ENCODE data around the gene CREBL2. TPM values are rescaled to one million over a fixed set of nuclear protein-coding genes. Genes with fewer than 3 reads are reported as not detected.
"Not testable (repeated sequence)": the region's sequence is repeated elsewhere in the genome, so short reads cannot be mapped to it uniquely, and the experiment has no call there.

CREBL2 gene
- total RNA-seq, 1 donor from 2014 or later = 31.9 TPM

DNA sequence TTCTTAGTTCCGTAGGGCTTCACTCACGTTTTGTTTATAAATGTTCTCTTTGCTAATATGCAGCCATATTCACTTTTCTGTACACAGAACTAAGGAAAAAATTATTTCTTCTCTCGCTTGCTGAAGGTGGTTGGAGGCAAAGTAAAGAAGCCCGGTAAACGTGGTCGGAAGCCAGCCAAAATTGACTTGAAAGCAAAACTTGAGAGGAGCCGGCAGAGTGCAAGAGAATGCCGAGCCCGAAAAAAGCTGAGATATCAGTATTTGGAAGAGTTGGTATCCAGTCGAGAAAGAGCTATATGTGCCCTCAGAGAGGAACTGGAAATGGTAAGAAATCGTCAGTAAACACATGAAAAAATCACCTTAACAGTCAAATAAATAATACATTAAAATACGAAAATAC, 24.0 kb downstream of the CREBL2 start:
- TF ChIP-seq, protein P1, sequence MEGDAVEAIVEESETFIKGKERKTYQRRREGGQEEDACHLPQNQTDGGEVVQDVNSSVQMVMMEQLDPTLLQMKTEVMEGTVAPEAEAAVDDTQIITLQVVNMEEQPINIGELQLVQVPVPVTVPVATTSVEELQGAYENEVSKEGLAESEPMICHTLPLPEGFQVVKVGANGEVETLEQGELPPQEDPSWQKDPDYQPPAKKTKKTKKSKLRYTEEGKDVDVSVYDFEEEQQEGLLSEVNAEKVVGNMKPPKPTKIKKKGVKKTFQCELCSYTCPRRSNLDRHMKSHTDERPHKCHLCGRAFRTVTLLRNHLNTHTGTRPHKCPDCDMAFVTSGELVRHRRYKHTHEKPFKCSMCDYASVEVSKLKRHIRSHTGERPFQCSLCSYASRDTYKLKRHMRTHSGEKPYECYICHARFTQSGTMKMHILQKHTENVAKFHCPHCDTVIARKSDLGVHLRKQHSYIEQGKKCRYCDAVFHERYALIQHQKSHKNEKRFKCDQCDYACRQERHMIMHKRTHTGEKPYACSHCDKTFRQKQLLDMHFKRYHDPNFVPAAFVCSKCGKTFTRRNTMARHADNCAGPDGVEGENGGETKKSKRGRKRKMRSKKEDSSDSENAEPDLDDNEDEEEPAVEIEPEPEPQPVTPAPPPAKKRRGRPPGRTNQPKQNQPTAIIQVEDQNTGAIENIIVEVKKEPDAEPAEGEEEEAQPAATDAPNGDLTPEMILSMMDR (IDR thresholded peaks at IDR 0.05; ENCODE audit: partially characterized antibody, unreplicated experiment) = no peak
- Mint-ChIP-seq H3K36me3 (ENCODE audit: unreplicated experiment) (peaks cover 14% of the 10 kb centered on the region), H3K27me3 (ENCODE audit: unreplicated experiment) (peaks cover 5% of the 10 kb centered on the region), H3K9me3 (ENCODE audit: unreplicated experiment) (peaks cover 7% of the 10 kb centered on the region), H3K27ac (ENCODE audit: unreplicated experiment) (no peak overlapping the region), H3K4me3 (ENCODE audit: unreplicated experiment) (no peak overlapping the region), H3K4me1 (ENCODE audit: low read depth, unreplicated experiment) (peaks cover 6% of the 10 kb centered on the region)
- no peak for DNase-seq

DNA sequence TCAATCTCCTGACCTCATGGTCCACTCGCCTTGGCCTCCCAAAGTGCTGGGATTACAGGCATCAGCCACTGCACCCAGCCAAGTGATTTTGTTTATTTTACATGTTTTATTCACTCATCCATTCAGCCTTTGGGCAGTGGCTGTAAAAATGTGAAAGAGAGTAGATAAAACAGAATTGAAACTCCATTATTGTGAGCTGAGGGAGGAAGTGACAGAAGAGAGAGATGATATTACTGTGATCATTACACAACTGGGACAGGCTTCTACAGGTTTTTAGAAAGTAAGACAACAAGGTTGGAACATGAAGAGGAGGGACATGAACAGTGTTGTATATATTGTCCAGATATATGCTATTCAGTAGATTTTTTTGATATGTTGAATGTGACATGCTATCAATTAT, 25.0 kb downstream of the CREBL2 start:
- peaks cover 5% of the 10 kb centered on the region for H3K27me3 Mint-ChIP-seq (ENCODE audit: unreplicated experiment)
- H3K27ac Mint-ChIP-seq (ENCODE audit: unreplicated experiment) = no peak overlapping the region
- DNase-seq = no peak
- TF ChIP-seq, protein P1 (IDR thresholded peaks at IDR 0.05; ENCODE audit: partially characterized antibody, unreplicated experiment) = no peak
- peaks cover 17% of the 10 kb centered on the region for H3K36me3 Mint-ChIP-seq (ENCODE audit: unreplicated experiment)
- no peaks in the 10 kb centered on the region for H3K4me1 Mint-ChIP-seq (ENCODE audit: low read depth, unreplicated experiment)
- peaks cover 7% of the 10 kb centered on the region for H3K9me3 Mint-ChIP-seq (ENCODE audit: unreplicated experiment)
- no peak overlapping the region for H3K4me3 Mint-ChIP-seq (ENCODE audit: unreplicated experiment)

DNA sequence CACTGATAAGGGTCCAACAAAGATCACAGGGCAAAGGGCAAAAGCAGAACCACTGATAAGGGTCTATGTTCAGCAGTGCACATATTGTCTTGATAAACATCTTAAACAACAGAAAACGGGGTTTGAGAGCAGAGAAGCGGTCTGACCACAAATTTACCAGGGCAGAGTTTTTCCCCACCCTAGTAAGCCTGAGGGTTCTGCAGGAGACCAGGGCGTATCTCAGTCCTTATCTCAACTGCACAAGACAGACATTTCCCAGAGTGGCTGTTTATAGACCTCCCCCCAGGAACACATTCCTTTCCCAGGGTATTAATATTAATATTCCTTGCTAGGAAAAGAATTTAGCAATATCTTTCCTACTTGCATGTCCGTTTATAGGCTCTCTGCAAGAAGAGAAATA, 28.3 kb downstream of the CREBL2 start:
- not testable (repeated sequence) for H3K4me3 Mint-ChIP-seq (ENCODE audit: unreplicated experiment); H3K4me1 Mint-ChIP-seq (ENCODE audit: low read depth, unreplicated experiment); H3K9me3 Mint-ChIP-seq (ENCODE audit: unreplicated experiment); H3K27me3 Mint-ChIP-seq (ENCODE audit: unreplicated experiment); DNase-seq; H3K27ac Mint-ChIP-seq (ENCODE audit: unreplicated experiment)
- H3K36me3 Mint-ChIP-seq (ENCODE audit: unreplicated experiment) = peaks cover 17% of the 10 kb centered on the region

DNA sequence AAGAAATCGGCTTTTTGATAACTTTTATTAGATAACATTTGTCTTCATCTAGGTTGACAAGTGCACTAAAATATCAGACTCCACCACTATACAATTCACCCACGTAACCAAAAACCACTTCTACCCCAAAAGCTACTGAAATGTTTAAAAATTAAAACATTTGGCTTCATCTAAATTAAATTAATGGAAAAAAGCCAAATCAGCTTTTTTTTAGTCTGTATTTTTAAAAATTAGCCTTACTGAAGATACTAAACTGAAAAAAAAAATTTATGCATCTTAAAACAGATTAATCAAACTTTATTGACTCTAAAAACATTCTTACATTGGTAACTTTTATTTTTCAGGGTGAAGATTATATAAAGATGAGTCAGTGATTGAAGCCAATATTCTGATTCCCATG, 30.0 kb downstream of the CREBL2 start:
- TF ChIP-seq, protein P1 (IDR thresholded peaks at IDR 0.05; ENCODE audit: partially characterized antibody, unreplicated experiment) = no peak
- Mint-ChIP-seq H3K36me3 (ENCODE audit: unreplicated experiment) (peaks cover 18% of the 10 kb centered on the region), H3K9me3 (ENCODE audit: unreplicated experiment) (peaks cover 8% of the 10 kb centered on the region), H3K27ac (ENCODE audit: unreplicated experiment) (no peak overlapping the region), H3K27me3 (ENCODE audit: unreplicated experiment) (peaks cover 5% of the 10 kb centered on the region), H3K4me1 (ENCODE audit: low read depth, unreplicated experiment) (no peaks in the 10 kb centered on the region), H3K4me3 (ENCODE audit: unreplicated experiment) (no peak overlapping the region)
- no peak for DNase-seq

DNA sequence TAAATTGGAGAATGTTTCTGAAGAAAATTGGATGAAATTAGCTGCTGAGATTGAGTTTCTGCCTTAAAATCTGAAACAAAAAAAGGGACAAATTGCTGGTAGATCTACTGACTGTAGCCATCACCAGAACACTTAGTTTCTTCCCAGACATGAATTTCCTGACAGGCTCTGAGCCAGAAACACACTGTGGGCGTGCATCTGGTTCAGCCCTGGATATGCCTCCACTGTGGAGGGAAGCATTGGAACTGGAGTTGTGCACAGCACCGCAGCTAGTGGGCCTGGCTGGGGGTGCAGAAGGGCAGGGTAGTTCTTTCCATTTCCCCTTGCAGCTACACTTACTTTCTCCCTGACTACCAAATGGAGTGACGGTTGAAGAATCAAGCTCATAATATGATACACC, 31.2 kb downstream of the CREBL2 start:
- no peak overlapping the region for H3K27ac Mint-ChIP-seq (ENCODE audit: unreplicated experiment)
- TF ChIP-seq, protein P1 (IDR thresholded peaks at IDR 0.05; ENCODE audit: partially characterized antibody, unreplicated experiment) = no peak
- no peak overlapping the region for H3K4me3 Mint-ChIP-seq (ENCODE audit: unreplicated experiment)
- peaks cover 7% of the 10 kb centered on the region for H3K9me3 Mint-ChIP-seq (ENCODE audit: unreplicated experiment)
- DNase-seq = no peak
- H3K4me1 Mint-ChIP-seq (ENCODE audit: low read depth, unreplicated experiment) = no peaks in the 10 kb centered on the region
- peaks cover 31% of the 10 kb centered on the region for H3K36me3 Mint-ChIP-seq (ENCODE audit: unreplicated experiment)
- H3K27me3 Mint-ChIP-seq (ENCODE audit: unreplicated experiment) = peaks cover 5% of the 10 kb centered on the region

DNA sequence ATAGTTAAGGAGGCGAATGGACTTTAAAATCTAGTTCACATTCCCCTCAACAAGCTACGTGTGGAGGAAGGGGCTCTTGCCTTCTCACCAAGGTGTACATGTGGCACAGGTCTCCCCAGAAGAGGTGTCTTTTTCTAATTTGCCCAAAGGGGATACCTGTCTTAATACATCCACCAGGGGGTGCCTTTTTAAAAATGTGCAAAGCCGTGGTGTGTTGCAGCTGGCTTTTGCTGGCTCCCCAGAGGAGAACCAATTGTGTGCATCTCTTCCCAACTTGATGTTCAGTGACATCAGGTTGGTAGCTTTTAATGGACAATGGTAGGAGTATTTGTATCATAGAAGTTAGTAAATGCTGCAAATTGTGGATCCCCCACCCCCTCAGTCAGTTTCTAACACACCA, 33.8 kb downstream of the CREBL2 start:
- Mint-ChIP-seq H3K9me3 (ENCODE audit: unreplicated experiment) (peaks cover 8% of the 10 kb centered on the region), H3K27me3 (ENCODE audit: unreplicated experiment) (no peaks in the 10 kb centered on the region), H3K27ac (ENCODE audit: unreplicated experiment) (no peak overlapping the region), H3K4me3 (ENCODE audit: unreplicated experiment) (no peak overlapping the region), H3K36me3 (ENCODE audit: unreplicated experiment) (peaks cover 37% of the 10 kb centered on the region), H3K4me1 (ENCODE audit: low read depth, unreplicated experiment) (no peaks in the 10 kb centered on the region)
- TF ChIP-seq, protein P1 (IDR thresholded peaks at IDR 0.05; ENCODE audit: partially characterized antibody, unreplicated experiment) = peak; percentile 45
- no peak for DNase-seq

DNA sequence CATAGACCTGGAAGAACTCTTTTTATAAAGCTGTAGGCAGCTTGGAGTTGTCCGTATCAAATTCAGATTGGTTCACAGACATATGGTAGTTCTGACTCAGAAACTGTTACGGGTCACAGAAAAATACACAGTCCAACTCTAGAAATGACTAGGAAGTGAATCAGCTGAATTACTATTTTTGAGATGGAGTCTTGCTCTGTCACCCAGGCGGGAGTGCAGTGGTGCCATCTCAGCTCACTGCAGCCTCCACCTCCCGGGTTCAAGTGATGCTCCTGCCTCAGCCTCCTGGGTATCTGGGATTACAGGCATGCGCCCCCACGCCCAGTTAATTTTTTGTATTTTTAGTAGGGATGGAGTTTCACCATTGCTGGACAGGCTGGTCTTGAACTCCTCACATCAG, 34.3 kb downstream of the CREBL2 start:
- H3K4me3 Mint-ChIP-seq (ENCODE audit: unreplicated experiment); H3K9me3 Mint-ChIP-seq (ENCODE audit: unreplicated experiment); H3K4me1 Mint-ChIP-seq (ENCODE audit: low read depth, unreplicated experiment); DNase-seq; H3K27ac Mint-ChIP-seq (ENCODE audit: unreplicated experiment); H3K27me3 Mint-ChIP-seq (ENCODE audit: unreplicated experiment): not testable (repeated sequence)
- peaks cover 33% of the 10 kb centered on the region for H3K36me3 Mint-ChIP-seq (ENCODE audit: unreplicated experiment)

All from glutamatergic neuron (in vitro differentiated cells).